Right renal pelvis (tissue), 4 donors: Measurements from ENCODE around the gene LOC101059915.
"Not testable (repeated sequence)": the region's sequence is repeated elsewhere in the genome, so short reads cannot be mapped to it uniquely, and the experiment has no call there.

Source experiments
- DNase-seq, 4 donors: peaks; one replicate each; pipeline ENCODE4 v3.0.0-alpha.2; 2013; ENCODE audit warnings: low read depth in 4 of 4, low spot score in 3 of 4, missing footprints in 1 of 4

LOC101059915 gene

DNA sequence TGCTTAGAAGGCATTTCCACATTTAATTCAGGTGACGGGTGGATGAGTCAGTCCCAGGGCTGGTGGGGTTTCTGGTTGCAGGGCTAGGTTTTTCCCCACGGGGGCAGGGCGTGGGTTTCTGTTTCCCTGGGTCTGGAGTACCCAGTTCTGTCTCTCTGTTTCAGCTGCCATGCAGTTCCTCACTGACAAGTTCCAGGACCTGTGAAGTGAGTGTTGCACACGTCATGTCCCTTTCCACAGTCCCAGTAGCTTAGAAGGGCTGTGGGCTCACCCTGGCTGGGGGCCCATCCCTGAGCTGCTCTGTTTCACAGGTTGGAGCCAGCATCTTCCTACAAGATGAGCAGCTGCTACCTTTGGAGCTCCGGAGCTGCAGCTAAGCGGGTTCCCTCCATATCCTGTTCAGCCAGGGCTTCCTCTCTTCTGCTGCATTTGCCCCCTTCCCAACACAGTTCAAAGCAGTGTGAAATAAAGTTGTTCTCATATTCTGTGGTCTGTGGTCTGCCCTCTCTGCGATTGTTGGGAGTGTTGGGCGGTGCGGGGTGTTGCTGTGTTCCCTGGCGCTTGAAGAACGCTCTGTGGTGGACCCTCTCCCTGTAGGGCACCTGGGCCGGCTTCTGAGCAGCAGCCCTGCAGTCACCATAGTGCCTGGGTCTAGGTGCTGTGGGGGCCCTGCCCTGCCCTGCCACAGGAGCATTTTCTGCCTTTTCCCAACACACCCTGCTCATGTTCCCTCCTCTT lies 3.9 kb downstream of the LOC101059915 start:
- no peak for DNase-seq

DNA sequence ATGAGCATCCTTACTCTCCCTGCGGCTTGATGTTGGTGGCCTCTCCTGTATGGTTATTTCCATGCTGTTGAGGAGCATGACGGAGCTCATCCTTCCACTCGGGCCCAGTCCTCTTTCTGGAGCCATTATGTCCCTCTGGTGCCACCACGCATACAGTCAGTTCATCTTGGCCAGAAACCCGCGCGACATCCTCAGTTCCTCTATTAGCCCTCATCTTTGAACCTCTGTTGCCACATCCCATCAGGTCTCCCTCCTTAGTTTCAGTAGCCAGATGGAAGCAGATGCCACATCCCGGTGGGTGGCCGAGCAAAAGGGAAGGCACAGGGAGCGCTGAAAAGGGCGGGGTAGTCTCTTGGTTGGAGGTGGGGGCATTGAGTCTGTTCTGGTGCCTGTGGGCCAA lies 4.6 kb downstream of the LOC101059915 start:
- no peak for DNase-seq

DNA sequence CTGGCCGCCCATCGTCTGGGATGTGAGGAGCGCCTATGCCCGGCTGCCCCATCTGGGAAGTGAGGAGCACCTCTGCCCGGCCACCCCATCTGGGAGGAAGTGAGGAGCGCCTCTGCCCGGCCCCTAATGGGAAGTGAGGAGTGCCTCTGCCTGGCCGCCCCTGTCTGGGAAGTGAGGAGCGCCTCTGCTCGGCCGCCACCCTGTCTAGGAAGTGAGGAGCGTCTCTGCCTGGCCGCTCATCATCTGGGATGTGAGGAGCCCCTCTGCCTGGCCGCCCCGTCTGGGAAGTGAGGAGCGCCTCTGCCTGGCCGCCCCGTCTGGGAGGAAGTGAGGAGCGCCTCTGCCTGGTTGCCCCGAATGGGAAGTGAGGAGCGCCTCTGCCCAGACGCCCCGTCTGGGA lies 8.3 kb downstream of the LOC101059915 start:
- DNase-seq, result not testable (repeated sequence)

DNA sequence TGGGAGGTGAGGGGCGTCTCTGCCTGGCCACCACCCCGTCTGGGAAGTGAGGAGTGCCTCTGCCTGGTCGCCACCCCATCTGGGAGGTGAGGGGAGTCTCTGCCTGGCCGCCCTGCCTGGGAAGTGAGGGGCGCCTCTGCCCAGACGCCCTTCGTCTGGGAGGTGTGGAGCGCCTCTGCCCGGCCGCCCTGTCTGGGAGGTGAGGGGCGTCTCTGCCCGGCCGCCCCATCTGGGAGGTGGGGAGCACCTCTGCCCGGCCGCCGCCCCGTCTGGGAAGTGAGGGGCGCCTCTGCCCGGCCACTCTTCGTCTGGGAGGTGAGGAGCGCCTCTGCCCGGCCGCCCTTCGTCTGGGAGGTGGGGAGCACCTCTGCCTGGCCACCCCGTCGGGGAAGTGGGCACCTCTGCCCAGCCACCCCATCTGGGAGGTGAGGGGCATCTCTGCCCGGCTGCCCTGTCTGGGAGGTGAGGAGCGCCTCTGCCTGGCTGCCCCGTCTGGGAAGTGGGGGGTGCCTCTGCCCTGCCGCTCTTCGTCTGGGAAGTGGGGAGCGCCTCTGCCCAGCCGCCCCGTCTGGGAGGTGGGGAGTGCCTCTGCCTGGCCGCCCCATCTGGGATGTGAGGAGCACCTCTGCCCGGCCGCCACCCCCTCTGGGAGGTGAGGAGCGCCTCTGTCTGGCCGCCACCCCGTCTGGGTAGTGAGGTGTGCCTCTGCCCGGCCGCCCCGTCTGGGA lies 8.9 kb downstream of the LOC101059915 start:
- not testable (repeated sequence) for DNase-seq

DNA sequence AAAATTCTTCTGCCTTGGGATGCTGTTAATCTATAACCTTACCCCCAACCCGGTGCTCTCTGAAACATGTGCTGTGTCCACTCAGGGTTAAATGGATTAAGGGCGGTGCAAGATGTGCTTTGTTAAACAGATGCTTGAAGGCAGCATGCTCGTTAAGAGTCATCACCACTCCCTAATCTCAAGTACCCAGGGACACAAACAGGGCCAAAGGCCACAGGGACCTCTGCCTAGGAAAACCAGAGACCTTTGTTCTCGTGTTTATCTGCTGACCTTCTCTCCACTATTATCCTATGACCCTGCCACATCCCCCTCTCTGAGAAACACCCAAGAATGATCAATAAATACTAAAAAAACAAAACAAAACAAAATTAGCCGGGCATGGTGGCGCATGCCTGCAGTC lies 9.8 kb downstream of the LOC101059915 start:
- DNase-seq, result not testable (repeated sequence)

DNA sequence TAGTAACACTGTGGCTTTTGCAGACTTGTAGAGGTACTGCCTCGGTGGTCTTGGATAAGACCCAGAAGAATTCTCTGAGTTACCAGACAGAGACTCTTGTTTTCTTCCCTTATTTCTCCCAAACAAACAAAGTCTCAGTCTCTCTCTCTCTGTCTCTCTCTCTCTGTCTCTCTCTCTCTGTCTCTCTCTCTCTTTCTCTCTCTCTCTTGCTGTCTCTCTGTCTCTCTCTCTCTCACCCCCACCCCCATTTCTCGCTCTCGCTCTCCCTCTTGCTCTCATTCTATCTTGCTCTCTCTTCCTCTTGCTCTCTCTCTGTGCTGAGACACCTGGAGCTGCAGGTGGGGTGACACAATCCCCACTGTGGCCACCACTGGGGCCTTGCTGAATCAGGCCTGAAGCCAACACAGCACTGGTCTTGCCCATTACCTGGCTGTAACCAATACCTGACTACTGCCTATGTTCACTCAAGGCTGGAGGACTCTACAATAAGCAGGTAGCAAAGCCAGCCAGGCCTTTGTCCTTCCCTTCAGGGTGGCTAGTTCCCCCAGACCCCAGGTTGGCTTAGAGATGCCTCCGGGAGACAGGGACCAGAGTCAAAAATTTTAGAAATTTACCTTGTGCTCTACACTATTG lies 12.3 kb downstream of the LOC101059915 start:
- DNase-seq, result no peak

DNA sequence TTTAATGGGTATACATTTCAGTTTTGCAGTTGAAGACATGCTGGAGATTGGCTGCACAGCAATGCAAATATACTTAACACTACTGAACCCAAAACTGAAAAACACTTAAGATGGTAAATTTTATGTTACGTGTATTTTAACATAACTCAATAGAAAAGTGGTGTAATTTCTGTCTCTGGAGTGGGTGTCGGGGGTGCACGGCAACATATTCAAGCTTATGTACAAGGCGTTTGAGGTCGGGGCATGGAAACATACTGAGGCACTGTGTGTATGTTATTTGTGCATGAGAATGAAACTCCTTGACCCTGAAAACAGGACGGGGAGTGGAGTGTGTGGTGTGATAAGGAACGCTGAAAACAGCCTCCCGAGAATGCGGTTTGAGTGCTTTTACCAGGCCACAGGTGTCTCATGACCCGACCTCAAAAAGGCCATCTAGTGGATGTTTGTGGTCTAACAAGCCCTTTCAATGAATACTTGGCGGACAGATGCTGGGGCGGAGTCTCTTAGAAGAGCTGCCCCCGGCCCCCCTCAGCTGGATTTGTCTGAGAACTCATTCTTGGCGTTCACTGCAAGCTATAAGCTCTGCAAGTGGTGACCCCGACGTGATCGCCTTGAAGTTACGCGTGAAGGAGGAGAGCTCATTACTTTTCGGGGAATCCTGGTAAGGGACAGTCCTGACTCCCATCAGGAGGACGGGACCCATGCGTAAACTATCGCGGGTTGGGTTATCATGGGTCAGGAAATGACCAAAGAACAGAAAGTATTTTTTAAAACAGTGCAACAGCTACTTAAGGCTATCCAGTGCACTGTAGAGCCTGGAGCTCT lies 29.5 kb downstream of the LOC101059915 start:
- DNase-seq, result not testable (repeated sequence)

DNA sequence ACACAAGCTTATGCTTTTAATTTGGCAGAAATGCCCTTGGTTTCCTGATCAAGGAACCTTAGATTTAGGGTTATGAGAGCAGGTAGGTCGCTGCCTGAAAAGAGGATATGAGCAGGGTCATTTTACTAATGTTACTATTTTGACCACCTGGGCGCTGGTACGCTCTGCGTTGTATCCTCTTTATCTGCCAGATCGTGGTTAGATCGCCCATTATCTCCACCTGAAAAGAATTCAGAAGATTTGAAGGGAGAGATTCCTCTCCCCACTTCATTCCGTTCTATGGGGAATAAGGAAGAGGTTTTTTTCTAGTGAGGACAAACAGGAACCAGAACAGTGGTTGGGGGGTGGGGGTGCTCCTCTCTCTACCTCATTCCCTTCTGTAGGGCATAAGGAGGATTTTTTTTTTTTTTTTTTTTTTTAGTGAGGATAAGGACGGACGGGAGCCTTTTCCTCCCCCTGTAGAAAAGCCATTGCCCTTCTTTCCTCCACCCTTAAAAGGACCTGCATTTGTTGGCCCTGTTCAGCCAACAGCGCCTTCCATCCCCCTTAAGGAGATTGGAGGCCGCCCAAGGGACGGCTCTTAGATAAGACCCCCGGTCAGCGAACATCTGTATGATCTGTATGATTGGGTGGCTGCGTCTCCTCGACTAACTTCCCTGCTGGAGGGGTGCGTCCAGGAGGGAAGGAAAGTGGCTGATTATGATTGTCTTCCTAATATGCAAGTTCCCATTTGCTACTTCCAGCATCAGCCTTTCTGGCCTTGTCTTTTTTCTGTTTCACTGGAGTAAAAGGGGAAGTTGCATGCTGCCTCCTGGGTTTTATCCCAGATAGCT lies 30.3 kb downstream of the LOC101059915 start:
- not testable (repeated sequence) for DNase-seq

DNA sequence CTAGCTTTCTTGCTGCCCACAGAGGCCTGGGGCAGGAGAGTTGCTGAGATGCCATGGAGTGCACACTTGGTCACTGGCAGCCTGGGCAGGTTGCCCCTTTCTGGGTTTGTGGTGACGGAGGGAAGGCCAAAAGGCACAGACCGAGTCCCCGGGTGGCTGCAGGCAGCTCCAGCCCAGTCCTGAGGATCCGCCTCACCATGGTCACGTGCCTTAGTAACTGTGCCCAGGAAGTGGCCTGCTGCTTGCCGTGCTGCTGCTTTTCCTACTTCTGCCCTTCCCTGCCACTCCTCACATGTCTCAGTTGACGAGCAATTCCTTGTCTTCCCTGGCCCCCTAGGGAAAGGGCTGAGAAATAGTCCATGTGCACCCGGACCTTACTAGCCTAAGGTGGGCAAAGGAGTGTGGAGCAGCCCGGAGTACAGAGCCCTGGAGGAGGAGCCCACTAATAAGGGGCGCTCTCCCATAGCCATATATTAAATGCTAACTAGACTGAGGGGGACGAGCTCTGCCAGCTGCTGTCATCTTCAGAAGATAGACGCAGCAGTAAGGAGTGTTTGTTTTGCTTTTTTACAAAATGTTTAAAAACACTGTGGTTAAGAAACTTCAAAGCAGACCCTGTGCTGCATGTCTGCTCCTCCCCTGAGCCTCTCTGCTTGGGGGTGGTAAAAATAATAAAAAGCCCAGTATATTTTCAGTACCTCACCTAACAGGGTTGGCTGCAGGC lies 31.1 kb downstream of the LOC101059915 start:
- DNase-seq, result not testable (repeated sequence)

DNA sequence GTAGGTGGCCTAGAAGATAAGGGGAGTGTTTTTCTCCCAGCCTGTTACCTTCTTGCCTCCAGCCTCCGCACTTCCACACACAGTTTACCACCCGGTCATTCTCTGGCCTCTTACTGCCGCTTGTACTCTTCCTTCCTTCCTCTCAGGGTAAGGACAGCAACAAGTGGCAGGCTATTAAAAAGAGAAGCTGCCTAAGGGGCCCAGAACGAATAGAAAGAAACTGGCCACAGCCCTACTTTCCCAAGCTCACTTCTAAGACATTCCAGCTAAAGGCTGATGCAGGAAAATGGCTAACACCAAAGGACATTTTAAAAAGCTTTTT lies 31.6 kb downstream of the LOC101059915 start:
- not testable (repeated sequence) for DNase-seq

DNA sequence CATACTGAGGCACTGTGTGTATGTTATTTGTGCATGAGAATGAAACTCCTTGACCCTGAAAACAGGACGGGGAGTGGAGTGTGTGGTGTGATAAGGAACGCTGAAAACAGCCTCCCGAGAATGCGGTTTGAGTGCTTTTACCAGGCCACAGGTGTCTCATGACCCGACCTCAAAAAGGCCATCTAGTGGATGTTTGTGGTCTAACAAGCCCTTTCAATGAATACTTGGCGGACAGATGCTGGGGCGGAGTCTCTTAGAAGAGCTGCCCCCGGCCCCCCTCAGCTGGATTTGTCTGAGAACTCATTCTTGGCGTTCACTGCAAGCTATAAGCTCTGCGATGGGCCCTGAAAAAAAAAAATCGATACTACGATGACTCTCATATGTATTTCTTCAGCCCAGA lies 35.5 kb downstream of the LOC101059915 start:
- not testable (repeated sequence) for DNase-seq

DNA sequence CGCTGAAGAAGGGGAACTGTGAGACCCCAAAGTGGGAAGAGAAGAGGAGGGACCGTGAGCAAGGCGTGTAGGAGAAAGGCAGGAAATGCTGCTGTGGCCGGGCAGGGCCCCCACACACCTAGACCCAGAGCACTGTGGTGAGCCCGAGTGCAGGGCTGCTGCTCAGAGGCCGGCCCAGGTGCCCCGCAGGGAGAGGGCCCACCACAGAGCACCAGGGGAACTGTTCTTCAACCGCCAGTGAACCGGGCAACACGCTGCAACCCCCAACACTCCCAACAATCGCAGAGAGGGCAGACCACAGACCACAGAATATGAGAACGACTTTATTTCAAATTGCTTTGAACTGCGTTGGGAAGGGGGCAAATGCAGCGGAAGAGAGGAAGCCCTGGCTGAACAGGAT lies 46.7 kb downstream of the LOC101059915 start:
- not testable (repeated sequence) for DNase-seq

DNA sequence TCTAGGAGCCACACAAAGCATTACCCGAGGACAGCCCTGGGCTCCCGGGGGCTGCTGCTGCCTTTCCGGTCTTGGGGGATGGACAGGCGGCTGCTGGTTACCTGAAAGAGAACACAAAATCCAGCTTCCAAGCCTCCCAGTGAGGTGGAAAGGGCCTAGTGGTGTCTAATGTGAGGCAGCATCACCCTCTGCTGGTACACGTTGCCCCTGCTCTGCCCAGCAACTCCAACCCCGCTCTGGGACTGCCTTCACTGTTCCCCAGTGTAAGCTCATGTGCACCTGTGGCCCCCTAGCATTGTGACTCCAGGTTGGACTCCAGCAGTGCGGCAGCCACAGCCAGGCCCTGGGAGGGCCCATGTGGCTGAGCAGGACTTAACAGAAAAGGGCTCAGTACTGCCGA lies 48.2 kb downstream of the LOC101059915 start:
- not testable (repeated sequence) for DNase-seq

DNA sequence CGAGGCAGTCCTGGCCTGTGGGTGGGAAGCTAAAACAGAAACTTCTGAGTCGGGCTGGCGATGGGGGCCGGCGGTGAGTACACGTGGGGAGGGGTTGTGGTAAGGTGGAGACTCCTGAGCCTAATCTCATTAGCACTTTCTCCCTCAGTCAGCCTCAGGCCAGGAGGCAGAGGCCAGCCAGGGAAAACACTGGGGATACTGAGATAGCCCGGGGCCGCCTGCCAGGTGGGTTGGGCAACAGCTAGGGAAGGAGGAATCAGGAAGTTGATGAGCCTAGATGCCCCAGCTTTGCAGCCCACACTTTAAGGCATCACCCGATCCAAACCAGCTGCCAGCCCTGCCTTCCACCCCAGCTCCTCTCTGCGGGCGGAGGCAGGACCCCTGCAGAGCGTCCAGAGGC lies 49.0 kb downstream of the LOC101059915 start:
- not testable (repeated sequence) for DNase-seq

DNA sequence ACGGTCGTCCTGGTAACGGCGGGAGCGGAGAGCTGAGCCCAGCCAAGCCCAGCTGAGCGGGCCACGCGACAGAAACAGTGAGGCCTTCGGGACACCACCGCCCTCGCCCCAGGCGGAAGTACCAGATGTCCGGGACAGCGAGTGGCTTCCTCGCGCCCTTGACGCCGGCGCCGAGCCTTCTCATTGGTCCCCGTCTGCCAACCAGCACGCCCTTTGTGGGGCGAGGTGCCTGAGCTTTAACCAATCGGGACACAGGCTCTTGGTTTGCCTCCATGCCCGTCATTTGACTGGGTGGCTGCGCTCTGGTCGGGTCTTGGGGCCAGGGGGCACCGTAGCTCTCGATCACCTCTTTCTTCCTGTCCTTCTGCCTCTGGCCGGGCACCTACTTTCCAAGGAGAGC lies 50.8 kb downstream of the LOC101059915 start, which contains the start of gene CXorf49:
TSS of gene CXorf49 (minus strand) at position 101 of the 400 bp plus-strand sequence. CDS start 134 bp downstream, outside the sequence.
- not testable (repeated sequence) for DNase-seq

DNA sequence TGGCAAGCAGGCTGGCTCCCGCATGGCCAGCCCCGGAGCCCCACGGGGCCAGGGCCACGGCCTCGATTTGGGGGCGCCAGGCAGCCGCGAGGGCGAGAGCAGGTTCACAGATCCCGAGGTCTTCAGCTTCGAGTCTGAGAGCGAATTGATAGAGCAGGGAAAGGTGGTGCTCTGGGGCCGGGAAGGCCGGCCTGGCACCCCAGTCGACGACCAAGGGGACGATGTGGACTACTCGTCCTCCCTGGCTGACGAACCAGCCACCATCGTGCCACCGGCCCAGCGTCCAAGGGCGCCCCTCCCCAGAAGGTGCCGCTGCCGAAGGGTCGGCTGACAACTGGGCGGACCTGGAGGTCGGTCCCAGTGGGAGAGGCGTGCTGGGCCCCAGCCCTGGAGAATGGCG lies 51.8 kb downstream of the LOC101059915 start:
- not testable (repeated sequence) for DNase-seq

DNA sequence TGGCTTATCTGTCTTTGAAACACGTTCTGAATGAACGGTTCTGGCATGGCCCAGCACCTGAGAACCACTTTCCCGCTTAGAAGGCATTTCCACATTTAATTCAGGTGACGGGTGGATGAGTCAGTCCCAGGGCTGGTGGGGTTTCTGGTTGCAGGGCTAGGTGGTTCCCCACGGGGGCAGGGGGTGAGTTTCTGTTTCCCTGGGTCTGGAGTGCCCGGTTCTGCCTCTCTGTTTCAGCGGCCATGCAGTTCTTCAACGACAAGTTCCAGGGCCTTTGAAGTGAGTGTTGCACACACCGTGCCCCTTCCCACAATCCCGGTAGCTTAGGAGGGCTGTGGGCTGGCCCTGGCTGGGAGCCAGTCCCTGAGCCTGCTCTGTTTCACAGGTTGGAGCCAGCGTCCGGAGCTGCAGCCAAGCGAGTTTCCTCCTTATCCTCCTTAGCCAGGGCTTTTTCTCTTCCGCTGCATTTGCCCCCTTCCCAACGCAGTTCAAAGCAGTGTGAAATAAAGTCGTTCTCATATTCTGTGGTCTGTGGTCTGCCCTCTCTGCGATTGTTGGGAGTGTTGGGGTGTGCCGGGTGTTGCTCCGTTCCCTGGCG lies 53.0 kb downstream of the LOC101059915 start:
- not testable (repeated sequence) for DNase-seq
